Choroid plexus epithelial cell (primary cell): Measurements from ENCODE around the gene ASIC2.

Source experiments
- DNase-seq: peaks from one replicate; pipeline ENCODE4 v3.0.0-alpha.2; 2010; ENCODE audit warnings: low read depth
- H3K4me3 ChIP-seq: 2 replicates; pipeline ENCODE4 v1.5.1; 2011; ENCODE audit warnings: low read depth, mild to moderate bottlenecking, control low read depth, low read length, moderate library complexity
- TF ChIP-seq, protein P1 (sequence below): conservative IDR thresholded peaks from 2 replicates; pipeline ENCODE4 v1.5.1; 2011; ENCODE audit warnings: low read depth, mild to moderate bottlenecking, control low read depth, inconsistent platforms, low read length, moderate library complexity

Gene ASIC2

DNA sequence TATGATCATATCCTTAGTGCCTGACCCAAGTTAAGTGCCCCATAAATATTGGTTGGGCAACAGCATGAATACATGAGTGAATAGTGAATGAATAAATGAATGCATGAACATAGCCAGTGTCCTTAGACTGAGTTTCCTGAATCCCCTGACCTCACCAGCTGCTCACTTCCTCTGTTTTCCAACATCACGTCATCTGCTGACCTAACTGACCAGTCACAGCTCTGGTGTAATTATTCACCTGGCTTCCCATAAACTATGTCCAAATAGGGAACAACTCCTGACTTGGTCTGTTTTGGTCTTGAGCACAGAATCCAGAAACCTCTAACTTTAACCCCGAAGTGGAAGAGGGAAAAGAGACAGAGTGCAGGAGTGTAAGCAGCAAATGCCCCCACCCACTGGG is 83.4 kb downstream of the ASIC2 start:
- DNase-seq = no peak
- TF ChIP-seq, protein P1, sequence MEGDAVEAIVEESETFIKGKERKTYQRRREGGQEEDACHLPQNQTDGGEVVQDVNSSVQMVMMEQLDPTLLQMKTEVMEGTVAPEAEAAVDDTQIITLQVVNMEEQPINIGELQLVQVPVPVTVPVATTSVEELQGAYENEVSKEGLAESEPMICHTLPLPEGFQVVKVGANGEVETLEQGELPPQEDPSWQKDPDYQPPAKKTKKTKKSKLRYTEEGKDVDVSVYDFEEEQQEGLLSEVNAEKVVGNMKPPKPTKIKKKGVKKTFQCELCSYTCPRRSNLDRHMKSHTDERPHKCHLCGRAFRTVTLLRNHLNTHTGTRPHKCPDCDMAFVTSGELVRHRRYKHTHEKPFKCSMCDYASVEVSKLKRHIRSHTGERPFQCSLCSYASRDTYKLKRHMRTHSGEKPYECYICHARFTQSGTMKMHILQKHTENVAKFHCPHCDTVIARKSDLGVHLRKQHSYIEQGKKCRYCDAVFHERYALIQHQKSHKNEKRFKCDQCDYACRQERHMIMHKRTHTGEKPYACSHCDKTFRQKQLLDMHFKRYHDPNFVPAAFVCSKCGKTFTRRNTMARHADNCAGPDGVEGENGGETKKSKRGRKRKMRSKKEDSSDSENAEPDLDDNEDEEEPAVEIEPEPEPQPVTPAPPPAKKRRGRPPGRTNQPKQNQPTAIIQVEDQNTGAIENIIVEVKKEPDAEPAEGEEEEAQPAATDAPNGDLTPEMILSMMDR = no peak
- H3K4me3 ChIP-seq = no peak overlapping the region

DNA sequence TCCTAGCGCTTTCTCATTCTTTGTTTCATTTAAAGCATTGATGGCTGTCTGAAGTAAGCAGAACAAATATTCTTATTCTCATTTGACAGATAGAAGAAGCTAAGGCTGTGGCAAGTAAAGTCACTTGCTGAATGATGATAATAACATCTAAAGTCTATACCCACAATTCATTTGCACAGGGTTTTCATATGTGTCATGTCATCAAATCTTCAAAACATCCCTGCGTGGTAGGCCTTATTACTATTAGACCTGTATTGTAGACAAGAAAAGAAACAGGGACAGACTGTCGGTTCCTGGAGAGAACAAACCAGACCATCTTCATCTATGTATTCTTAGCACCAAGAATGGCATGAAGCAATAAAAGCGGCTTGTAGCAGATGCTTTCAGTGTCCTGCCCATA is 85.9 kb downstream of the ASIC2 start:
- TF ChIP-seq, protein P1 = no peak
- H3K4me3 ChIP-seq = no peak overlapping the region
- no peak for DNase-seq

DNA sequence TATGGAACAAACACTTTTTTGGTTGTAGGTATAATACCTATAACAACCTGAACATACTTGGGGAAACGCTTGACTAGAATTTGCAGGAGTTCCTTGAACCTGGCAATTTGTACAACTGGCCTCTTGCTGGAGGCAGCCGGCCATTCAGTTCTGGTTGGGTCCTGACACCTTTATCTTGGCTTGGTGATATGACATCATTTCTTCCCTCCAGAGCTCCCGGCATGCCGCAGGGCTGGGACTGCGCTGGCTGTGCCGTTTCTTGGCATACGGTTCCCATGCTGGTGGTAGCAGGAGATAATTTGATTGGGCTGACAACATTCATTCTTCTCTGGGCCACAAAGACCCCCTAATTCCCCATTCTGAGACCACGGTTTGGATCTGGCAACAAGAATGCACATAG is 87.5 kb downstream of the ASIC2 start:
- TF ChIP-seq, protein P1 = no peak
- DNase-seq = no peak

DNA sequence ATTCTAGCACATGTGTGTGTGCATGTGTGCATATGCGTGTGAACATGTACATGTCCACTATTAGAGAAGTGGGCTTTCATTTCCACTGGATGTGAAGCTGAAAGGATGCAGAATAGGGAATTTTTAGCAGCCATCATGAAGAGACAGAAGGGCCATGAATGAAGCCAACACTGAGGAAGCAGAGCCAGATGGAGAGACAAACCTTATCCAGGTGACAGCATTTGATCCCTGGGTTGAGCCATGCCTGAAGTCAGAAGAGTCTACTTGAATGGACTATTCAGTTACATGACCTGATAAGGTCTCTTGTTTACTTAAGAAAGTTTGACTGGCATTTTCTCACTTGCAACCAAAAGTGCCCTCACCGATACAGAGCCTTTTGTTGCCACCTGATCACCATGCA is 88.4 kb downstream of the ASIC2 start:
- no peak for DNase-seq
- no peak overlapping the region for H3K4me3 ChIP-seq
- TF ChIP-seq, protein P1 = no peak

More for the DNA sequence above, 87.5 kb downstream of the ASIC2 start:
- no peak overlapping the region for H3K4me3 ChIP-seq

DNA sequence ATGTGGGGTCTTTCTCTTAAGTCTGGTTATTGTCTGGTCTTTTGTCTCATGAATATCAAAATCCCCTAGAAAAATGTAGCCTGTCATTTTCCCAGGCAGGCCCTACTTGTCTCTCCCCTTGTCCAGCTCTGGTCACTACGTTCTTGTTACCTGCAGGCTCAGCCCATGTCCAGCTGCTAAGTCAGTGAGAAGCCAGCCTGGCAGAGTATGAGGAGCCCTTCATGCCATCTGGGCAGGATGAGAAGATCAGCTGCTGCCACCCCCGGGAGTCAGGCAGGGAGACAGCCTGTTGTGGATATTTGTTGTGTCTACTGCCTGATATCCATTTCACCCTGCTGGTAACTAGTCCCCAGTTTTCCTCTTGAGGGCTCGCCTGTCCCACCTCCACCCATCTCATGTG is 88.9 kb downstream of the ASIC2 start:
- no peak for DNase-seq
- H3K4me3 ChIP-seq = no peak overlapping the region
- TF ChIP-seq, protein P1 = no peak

DNA sequence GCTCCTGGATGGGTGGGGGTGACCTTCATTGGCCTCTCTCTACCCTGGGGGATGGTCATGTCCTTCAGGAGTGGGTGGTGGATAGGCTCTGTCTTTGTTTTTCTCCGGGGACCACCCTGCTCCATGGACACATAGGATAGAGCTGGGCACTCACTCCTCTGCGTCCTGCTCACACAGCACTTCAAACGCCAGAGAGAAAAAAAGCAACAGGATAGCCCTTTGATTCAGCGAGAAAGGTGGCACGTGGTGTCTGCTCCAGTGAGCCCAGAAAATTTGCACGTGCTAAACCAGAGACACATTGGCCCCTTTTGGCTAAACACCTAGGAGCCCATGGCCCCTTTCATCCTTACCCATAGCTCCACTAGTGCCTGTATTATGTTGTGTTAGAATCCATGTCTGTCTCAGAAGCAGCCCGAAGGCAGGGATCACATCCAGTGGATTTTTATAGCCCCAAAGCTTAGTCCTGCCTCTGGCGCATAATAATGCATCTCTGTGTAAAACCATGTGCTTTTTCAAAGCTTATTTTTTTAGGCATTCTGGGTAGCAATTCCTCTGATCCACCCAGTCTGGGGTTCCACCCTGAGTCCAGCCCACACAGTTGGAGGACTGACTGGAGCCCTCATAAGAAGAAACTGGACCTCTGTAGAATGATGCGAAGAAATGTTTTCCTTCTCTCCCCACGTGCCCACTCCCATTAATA is 90.1 kb downstream of the ASIC2 start:
- TF ChIP-seq, protein P1 = no peak
- no peak overlapping the region for H3K4me3 ChIP-seq
- DNase-seq = no peak

DNA sequence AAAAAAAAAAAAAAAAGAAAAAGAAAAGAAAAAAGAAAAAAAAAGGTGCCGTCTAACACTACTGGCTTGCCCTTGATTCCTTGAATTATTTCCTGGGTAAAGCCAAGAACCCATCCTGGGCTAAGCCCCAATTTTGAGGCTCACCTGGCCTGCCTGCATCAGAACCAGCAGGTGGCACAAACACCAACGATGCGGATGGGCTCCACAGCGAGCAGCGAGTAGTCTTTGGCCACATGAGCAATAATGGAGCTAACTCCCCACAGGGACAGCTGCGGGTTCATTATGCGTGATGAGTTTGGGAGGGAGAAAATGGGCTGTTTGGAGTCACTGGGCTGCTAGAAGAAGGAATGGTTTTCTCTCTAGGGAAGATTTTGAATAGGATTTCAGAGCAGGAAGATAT is 91.1 kb downstream of the ASIC2 start:
- no peak overlapping the region for H3K4me3 ChIP-seq
- DNase-seq = no peak
- TF ChIP-seq, protein P1 = no peak
